Right ventricle myocardium superior (tissue), 1 donor: ENCODE measurements around the gene DENND1B. TPM values are rescaled to one million over a fixed set of nuclear protein-coding genes. Genes with fewer than 3 reads are reported as not detected.

ENCODE experiments used
- ATAC-seq: fragments of 200-7000 bp; cut with Tn5 transposase; one replicate; pipeline ENCODE4 v1.9.1; 2020; ENCODE audit warnings: mild to moderate bottlenecking; ENCODE audit not compliant: poor library complexity
- DNase-seq: peaks from one replicate; pipeline ENCODE4 v3.0.0-alpha.2; 2020
- intact Hi-C: fragments of 100-400 bp; cut with DNase I; formaldehyde crosslinking; loops from one replicate; pipeline ENCODE4 v1.11.2; 2022
- total RNA-seq: library from RNA; stranded (reverse); fragmentation: NEBNext Ultra II Directional; extraction: Animal tissue kit (Norgen Biotek cat#: 25700); gene quantifications from one replicate; pipeline ENCODE4 v1.2.1, GENCODE V29; 2021
- donor health status: DM: no; HTN: yes; CAD: no; lungs with severe emphysema.

Gene DENND1B
- total RNA-seq, 1 donor from 2014 or later = 20.9 TPM

DNA sequence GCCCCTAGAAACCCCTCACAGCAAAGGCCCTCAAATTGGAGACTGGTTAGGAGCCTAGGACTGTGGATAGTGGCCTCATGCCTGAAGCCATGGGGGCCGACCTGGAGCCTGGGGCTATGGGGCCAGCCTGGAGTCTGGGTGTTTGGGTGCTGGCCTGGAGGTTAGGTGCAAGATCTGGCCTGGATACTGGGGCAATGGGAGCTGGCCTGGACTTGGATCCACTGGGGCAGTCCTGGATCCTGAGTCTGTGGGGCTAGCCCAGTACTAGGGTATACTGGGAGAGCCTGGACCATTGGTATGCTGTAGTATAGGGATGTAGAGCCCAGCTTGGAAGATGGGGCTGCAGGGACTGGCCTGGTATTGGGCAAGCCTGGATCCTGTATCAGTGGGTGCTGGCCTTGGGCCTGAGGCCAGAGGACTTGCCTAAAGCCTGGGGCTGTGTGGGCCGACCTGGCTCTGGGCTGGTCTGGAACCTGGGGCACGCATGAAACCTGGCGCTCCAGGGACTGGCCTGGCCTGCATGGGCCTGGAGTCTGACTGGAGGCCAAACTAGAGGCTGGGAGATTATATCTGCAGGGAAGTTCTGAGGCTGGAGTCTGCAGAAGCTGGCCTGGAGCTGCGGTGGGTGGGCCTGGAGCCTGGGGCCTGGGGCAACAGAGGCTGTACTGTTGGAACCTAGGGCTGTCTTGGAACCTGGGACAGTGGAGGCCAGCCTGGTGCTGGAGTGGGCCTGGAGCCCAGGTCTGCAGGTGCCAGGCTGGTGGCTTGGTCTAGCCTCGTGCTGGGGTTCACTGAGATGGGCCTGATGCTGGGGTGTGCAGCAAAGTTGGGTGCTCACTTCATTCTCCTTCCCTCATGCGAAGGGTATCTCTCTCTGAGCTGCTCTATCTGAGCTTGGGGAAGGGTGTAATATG lies 12.6 kb upstream of the DENND1B start:
- no peak for ATAC-seq
- no peak for DNase-seq
- intact Hi-C loops = no loop called here

DNA sequence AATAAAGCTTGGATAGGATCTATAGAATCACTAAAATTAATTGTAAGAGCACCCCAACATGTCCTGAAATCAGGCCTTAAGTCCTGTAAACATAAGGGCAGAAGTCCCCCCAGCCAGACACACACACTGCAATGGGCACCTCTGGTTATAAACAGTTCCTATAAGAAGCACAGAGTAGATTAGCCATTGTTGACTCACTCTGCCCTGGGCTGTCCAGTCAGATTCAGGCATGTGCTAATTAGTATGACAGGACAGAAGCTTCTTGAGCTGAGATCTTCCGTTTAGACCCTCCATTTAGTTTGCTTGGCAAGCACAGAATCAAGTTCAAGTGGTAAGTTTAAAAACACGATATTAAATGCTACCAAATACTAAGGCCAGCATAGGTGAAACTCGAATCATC lies 11.8 kb upstream of the DENND1B start:
- ATAC-seq (no peak), DNase-seq (no peak)
- intact Hi-C loops = no loop called here

- intact Hi-C loops = no loop called here
- DNase-seq (no peak), ATAC-seq (no peak)
Measured at GRCh38 chr1:197786280-197786679, 11.0 kb upstream of the DENND1B start.

DNA sequence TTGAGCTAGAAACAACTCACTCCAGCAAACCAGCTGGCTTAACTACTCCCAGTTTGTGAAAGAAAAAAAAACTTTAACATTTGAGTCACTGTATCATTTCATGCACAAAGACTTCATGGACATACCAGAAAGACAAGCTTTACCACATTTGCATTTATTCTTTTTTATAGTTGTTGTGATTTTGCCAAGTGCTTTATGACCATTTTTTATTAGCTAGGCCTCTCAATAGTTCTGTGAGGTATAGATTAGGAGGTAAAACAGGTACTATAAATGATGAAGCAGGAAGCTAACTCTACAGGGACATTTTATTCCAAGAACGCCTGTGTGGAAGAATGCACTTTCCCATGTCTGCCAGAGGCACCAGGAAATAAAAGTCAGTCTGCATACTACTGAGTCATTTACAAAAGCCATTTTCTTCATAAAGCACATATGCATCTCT lies 8.2 kb upstream of the DENND1B start:
- no peak for ATAC-seq
- intact Hi-C loops = no loop called here
- no peak for DNase-seq

- DNase-seq (no peak), ATAC-seq (peak; percentile 56)
- intact Hi-C loops = no loop called here
Measured at GRCh38 chr1:197782722-197783360, 7.6 kb upstream of the DENND1B start.

GRCh38 chr1:197781968-197782721 lies 6.9 kb upstream of the DENND1B start:
- intact Hi-C loops = no loop called here
- ATAC-seq (no peak), DNase-seq (no peak)

DNA sequence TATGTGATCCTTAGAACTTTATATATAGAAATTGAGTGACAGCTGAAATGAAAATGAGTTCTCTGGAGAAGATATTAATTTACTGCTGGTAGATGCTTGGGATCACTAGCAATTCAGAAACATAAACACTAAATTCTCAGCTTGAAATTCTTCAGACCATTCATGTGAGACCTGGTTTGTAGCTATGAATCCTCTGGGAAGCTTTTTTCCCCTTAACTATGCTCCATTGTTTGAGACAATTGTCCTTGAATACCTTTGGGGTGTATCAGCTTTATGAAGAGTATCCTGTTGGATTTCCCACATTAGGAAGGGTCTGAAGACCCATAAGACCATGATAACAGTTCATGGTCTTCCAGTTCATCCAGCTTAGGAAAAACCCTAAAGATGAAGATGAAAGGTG lies 4.6 kb upstream of the DENND1B start:
- intact Hi-C loops = no loop called here
- ATAC-seq (no peak), DNase-seq (no peak)

- DNase-seq (no peak), ATAC-seq (no peak)
- intact Hi-C loops = no loop called here
Measured at GRCh38 chr1:197778366-197778945, 3.2 kb upstream of the DENND1B start.

- no peak for DNase-seq
- no peak for ATAC-seq
- intact Hi-C loops = no loop called here
Measured at GRCh38 chr1:197776351-197777105, 1.2 kb upstream of the DENND1B start.

- intact Hi-C loops = no loop called here
- DNase-seq (no peak), ATAC-seq (peak; percentile 80)
Measured at GRCh38 chr1:197774466-197775281, 606 bp downstream of the DENND1B start.

DNA sequence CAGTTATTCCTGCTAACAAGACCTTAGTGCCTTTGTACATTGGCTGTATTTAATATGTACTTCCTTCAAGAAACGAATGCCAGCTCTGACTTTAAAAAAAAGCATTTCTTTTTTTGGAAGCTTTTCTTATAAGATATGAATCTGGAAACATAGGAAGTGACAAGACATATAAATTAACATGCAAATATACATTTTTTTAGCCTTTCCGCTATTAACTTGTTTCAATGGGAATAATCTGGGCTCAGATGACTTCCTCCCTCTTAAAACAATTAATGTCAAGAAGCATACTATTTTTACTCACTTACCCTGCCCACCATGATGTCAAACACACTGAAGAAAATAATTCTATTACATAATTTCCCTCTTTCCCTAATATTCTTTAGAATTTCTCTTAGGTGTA lies 1.4 kb downstream of the DENND1B start:
- intact Hi-C loops = no loop called here
- no peak for ATAC-seq

GRCh38 chr1:197771904-197772556 lies 3.2 kb downstream of the DENND1B start:
- DNase-seq = no peak
- intact Hi-C loops = no loop called here
- ATAC-seq = no peak

More for the DNA sequence above, 1.4 kb downstream of the DENND1B start:
- DNase-seq = no peak

- DNase-seq = no peak
Measured at GRCh38 chr1:197771386-197771785, 3.9 kb downstream of the DENND1B start.

GRCh38 chr1:197770243-197770642 lies 5.0 kb downstream of the DENND1B start:
- DNase-seq (no peak), ATAC-seq (no peak)
- intact Hi-C loops = no loop called here

More at GRCh38 chr1:197771386-197771785, 3.9 kb downstream of the DENND1B start:
- peak; percentile 16 for ATAC-seq
- intact Hi-C loops = no loop called here

- ATAC-seq (no peak), DNase-seq (no peak)
- intact Hi-C loops = no loop called here
Measured at GRCh38 chr1:197769287-197769686, 6.0 kb downstream of the DENND1B start.

DNA sequence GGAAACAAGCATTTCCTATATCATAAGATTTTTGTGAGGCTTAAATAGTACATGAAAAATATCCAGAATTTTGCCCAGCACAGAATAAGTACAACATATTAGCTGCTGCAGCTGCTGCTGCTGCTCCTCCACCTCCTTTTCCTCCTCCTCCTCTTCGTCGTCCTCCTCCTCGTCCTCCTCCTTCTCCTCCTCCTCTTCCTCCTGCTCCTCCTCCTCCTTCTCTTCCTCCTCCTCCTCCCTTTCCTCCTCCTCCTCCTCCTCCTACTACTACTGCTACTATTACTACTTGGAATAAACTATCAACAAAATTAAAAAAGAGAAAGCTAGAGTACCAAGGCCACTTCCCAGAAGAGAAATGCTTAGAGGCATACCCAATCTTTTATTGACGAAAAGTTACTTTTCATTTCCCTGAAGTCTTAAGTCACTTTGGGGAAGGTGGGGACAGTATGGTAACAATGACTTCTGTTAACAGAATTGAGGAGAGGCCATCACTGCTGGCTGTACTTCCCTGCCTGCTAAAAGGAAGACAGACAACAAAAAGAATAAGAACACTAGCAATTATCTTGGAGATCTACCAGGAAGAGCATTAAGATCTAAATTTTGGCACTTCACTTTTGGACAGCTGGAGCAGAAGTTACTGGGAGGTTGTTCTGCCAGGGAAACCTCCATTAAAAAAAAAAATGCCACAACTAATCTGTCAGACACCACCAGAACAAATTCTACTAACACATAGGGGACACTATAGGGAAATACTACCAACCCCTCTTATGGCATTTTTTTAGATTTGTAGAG lies 7.1 kb downstream of the DENND1B start:
- ATAC-seq (no peak), DNase-seq (no peak)
- intact Hi-C loops = no loop called here
